ENCODE results near the gene ISYNA1. TPM values are rescaled to one million over a fixed set of nuclear protein-coding genes. Genes with fewer than 3 reads are reported as not detected.

Gene ISYNA1
- total and polyA plus RNA-seq, 2 of the 13 experiments (the other 11 are each of a cell fraction or from before 2014, with no cell fraction given) = 29.6 to 48.5 TPM

DNA sequence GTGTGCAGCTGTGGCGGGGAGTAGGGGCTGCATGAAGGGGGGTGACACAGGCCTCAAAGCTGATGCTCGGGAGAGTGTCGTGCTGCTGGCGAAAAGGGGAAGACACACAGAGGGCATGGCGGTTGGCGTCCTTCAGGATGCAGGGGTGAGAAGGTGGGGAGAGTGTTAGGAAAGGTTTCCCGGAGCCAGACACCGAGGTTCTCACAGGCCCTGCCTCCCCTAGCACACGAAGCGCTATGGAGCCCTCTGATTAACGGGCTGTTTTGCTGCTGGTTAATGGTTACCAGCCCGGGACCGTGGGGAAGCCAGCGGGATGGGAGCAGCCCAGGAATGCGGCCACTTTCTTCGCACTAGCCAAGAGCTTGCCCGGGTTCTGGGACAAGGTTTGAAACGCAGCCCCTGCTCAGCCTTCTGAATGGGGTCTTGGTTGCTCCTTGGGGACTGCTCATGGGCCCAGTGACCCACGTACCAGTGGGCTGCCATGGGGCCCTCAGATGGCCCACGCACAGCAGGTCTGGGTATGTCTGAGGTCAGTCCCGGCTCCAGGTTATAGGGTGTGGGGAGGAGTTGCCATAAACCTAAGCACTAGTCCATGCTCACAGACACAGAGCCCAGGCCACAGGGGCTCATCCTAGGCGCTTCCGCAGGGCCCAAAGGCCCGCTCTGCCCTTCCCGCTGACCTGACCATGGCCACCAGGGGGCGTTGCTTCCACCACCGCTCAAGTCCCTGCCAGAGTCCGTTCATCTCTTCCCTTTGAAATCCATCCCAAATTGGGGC, 31.3 kb upstream of the ISYNA1 start:
- peak overlapping the region; percentile 36 to 65 (median 38); a peak in 5 of 6 replicates for H3K4me3 ChIP-seq (replicated peaks in 1 of 3; ENCODE audit: insufficient read depth in 1 of 3, low read depth in 2 of 3, low read length in 3 of 3)
- peaks cover 6 to 16% of the 10 kb centered on the region in 2 experiments; a peak in 3 of 5 replicates for H3K36me3 ChIP-seq (replicated peaks in 1 of 2; ENCODE audit: control insufficient read depth in 1 of 2, insufficient read depth in 2 of 2, low read length in 2 of 2)
- ChIA-PET POLR2A (interaction anchor here (1.1 to 2.2 kb wide), 8 partner anchors 13 to 119 kb away, joined by 3 to 16 read pairs (median 4); partner anchors contain the start of genes KXD1, REX1BD and UBA52), CTCF (ENCODE audit: low intra/inter-chr PET ratio, low total read pairs) (interaction anchor here (0.8 to 1.8 kb wide), 7 partner anchors 18 to 206 kb away, joined by 3 to 7 read pairs (median 3); no protein-coding TSS in a partner anchor)
- no peaks in the 10 kb centered on the region for H3K27me3 ChIP-seq (ENCODE audit: control insufficient read depth in 1 of 2, insufficient read depth in 2 of 2, low read length in 2 of 2)
- peaks cover 74% of the 10 kb centered on the region for H3K4me1 ChIP-seq (ENCODE audit: insufficient read depth, low read length)
- intact Hi-C loops (cut with micrococcal nuclease; ENCODE audit: unreplicated experiment) (loop anchor here (1.0 to 5.0 kb wide), 4 partner anchors 38 to 208 kb away; partner anchors contain the start of genes KXD1 and REX1BD), in situ Hi-C loops (cut with HindIII; ENCODE audit: extremely low pct_ligation_motif_present, low pct_unique_long_range_greater_than_20kb) (no loop called here)
- peak; percentile 87 for ATAC-seq
- no peak overlapping the region for H2AFZ ChIP-seq (ENCODE audit: low read length)
- H3K27ac ChIP-seq (ENCODE audit: extremely low read length, insufficient read depth, low read length) = peak overlapping the region; percentile 45
- no peaks in the 10 kb centered on the region for H3K9me3 ChIP-seq (ENCODE audit: low read length)
- peak; percentile 85 for DNase-seq (ENCODE audit: low spot score)
- H3K9ac ChIP-seq (ENCODE audit: insufficient read depth, low read depth, low read length) = peak overlapping the region; percentile 59
- peaks cover 26% of the 10 kb centered on the region; the same call in 1 of the 2 replicates for H4K20me1 ChIP-seq (ENCODE audit: insufficient read depth, low read length)
- no TSS peak for BruUV-seq (replicated peaks)
- peak; percentile 84 for FAIRE-seq
- peak overlapping the region; percentile 88 for H3K4me2 ChIP-seq (ENCODE audit: low read depth, low read length)
- peaks cover 23% of the 10 kb centered on the region for H3K79me2 ChIP-seq (ENCODE audit: insufficient read depth, low read length)
- 6% methylated on average over 15 of the region's 28 CpGs for WGBS (ENCODE audit: low lambda C conversion rate)
- TF ChIP-seq JARID2 (CRISPR knock-in tag; IDR thresholded peaks at IDR 0.05; ENCODE audit: insufficient replicate concordance) (no peak), SOX6 (IDR thresholded peaks at IDR 0.05) (no peak), SOX6 (CRISPR knock-in tag; IDR thresholded peaks at IDR 0.05) (peak; percentile 25; the same call in 1 of the 2 replicates), MED1 (CRISPR knock-in tag; IDR thresholded peaks at IDR 0.05) (no peak), TOPORS (CRISPR knock-in tag; IDR thresholded peaks at IDR 0.05) (0 out of 2 replicates have a peak, but pooled peaks have one; percentile 41), ZNF136 (CRISPR knock-in tag; IDR thresholded peaks at IDR 0.05; ENCODE audit: low read depth) (0 out of 2 replicates have a peak, but pooled peaks have one; percentile 85), ISL2 (CRISPR knock-in tag; IDR thresholded peaks at IDR 0.05) (no peak), ZMYM4 (CRISPR knock-in tag; IDR thresholded peaks at IDR 0.05) (peak; percentile 38; the same call in 1 of the 2 replicates), LCORL (IDR thresholded peaks at IDR 0.05) (no peak), LCORL (CRISPR knock-in tag; IDR thresholded peaks at IDR 0.05) (peak; percentile 92), KDM5B (CRISPR knock-in tag; IDR thresholded peaks at IDR 0.05; ENCODE audit: borderline replicate concordance) (0 out of 2 replicates have a peak, but pooled peaks have one; percentile 10), KDM4B (CRISPR knock-in tag; IDR thresholded peaks at IDR 0.05) (peak; percentile 18; the same call in 1 of the 2 replicates), SMAD3 (CRISPR knock-in tag; IDR thresholded peaks at IDR 0.05) (no peak), RARA (CRISPR knock-in tag; IDR thresholded peaks at IDR 0.05) (0 out of 2 replicates have a peak, but pooled peaks have one; percentile 22), MEIS1 (CRISPR knock-in tag; IDR thresholded peaks at IDR 0.05; ENCODE audit: borderline replicate concordance) (no peak; the same call in 1 of the 2 replicates)
- TF ChIP-seq, protein P1, sequence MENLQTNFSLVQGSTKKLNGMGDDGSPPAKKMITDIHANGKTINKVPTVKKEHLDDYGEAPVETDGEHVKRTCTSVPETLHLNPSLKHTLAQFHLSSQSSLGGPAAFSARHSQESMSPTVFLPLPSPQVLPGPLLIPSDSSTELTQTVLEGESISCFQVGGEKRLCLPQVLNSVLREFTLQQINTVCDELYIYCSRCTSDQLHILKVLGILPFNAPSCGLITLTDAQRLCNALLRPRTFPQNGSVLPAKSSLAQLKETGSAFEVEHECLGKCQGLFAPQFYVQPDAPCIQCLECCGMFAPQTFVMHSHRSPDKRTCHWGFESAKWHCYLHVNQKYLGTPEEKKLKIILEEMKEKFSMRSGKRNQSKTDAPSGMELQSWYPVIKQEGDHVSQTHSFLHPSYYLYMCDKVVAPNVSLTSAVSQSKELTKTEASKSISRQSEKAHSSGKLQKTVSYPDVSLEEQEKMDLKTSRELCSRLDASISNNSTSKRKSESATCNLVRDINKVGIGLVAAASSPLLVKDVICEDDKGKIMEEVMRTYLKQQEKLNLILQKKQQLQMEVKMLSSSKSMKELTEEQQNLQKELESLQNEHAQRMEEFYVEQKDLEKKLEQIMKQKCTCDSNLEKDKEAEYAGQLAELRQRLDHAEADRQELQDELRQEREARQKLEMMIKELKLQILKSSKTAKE (CRISPR knock-in tag; IDR thresholded peaks at IDR 0.05; ENCODE audit: borderline replicate concordance) = no peak
- TF ChIP-seq, protein P2, sequence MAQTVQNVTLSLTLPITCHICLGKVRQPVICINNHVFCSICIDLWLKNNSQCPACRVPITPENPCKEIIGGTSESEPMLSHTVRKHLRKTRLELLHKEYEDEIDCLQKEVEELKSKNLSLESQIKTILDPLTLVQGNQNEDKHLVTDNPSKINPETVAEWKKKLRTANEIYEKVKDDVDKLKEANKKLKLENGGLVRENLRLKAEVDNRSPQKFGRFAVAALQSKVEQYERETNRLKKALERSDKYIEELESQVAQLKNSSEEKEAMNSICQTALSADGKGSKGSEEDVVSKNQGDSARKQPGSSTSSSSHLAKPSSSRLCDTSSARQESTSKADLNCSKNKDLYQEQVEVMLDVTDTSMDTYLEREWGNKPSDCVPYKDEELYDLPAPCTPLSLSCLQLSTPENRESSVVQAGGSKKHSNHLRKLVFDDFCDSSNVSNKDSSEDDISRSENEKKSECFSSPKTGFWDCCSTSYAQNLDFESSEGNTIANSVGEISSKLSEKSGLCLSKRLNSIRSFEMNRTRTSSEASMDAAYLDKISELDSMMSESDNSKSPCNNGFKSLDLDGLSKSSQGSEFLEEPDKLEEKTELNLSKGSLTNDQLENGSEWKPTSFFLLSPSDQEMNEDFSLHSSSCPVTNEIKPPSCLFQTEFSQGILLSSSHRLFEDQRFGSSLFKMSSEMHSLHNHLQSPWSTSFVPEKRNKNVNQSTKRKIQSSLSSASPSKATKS (CRISPR knock-in tag; IDR thresholded peaks at IDR 0.05) = no peak
